GM12801 (cell line): ENCODE measurements around the gene STXBP6.

ENCODE experiments used
- CTCF ChIP-seq: IDR thresholded peaks from one replicate; pipeline ENCODE4 v1.5.1; 2011; ENCODE audit warnings: control low read depth; ENCODE audit not compliant: insufficient read length; ENCODE audit errors: extremely low read depth

Gene STXBP6

GRCh38 chr14:24974591-24975374 is 75.2 kb downstream of the STXBP6 start:
- no peak for TF ChIP-seq CTCF

GRCh38 chr14:24972844-24973243 is 77.1 kb downstream of the STXBP6 start:
- TF ChIP-seq CTCF, result no peak

- TF ChIP-seq CTCF, result no peak
Observed at GRCh38 chr14:24971255-24971654, 78.7 kb downstream of the STXBP6 start.

- TF ChIP-seq CTCF, result no peak
Observed at GRCh38 chr14:24966579-24966964, 83.4 kb downstream of the STXBP6 start.

- TF ChIP-seq CTCF, result no peak
Observed at GRCh38 chr14:24965934-24966578, 83.9 kb downstream of the STXBP6 start.

GRCh38 chr14:24965578-24965933 is 84.4 kb downstream of the STXBP6 start:
- no peak for TF ChIP-seq CTCF

- no peak for TF ChIP-seq CTCF
Observed at GRCh38 chr14:24964591-24964990, 85.4 kb downstream of the STXBP6 start.
